Activated CD8-positive, alpha-beta T cell treated with anti-CD3 and anti-CD28 coated beads, Interleukin-2, amount 10 ng/mL, durations not matched to agents 7 days and 5 days (primary cell): ENCODE results near the gene CDH22. TPM values are rescaled to one million over a fixed set of nuclear protein-coding genes. Genes with fewer than 3 reads are reported as not detected.

Experiments used
- ATAC-seq: fragments of 150-1000 bp; cut with Tn5 transposase; one replicate; pipeline ENCODE4 v1.10.0; 2021; ENCODE audit warnings: moderate library complexity
- CTCF ChIA-PET: fragments of 350-600 bp; sonication (Branson Sonifier 250); formaldehyde crosslinking; loops from one replicate; lab custom pipeline; 2021; ENCODE audit warnings: antibody characterized with exemption; lab: Charles Lee
- POLR2A ChIA-PET: fragments of 350-600 bp; sonication (Branson Sonifier 250); formaldehyde crosslinking; loops from one replicate; lab custom pipeline; 2021; ENCODE audit warnings: antibody characterized with exemption; lab: Charles Lee
- DNase-seq: peaks from one replicate; pipeline ENCODE4 v3.0.0-alpha.2; 2020
- H3K27ac Mint-ChIP-seq: one replicate; pipeline ENCODE4 v1.8.0; 2021; ENCODE audit warnings: mild to moderate bottlenecking, mixed read lengths
- H3K27me3 Mint-ChIP-seq: one replicate; pipeline ENCODE4 v1.8.0; 2021; ENCODE audit warnings: low read depth, mixed read lengths
- H3K36me3 Mint-ChIP-seq: one replicate; pipeline ENCODE4 v1.8.0; 2021; ENCODE audit warnings: low read depth, mixed read lengths
- H3K4me1 Mint-ChIP-seq: one replicate; pipeline ENCODE4 v1.8.0; 2021; ENCODE audit warnings: low read depth, mixed read lengths
- H3K4me3 Mint-ChIP-seq: one replicate; pipeline ENCODE4 v1.8.0; 2021; ENCODE audit warnings: mild to moderate bottlenecking, mixed read lengths
- H3K9me3 Mint-ChIP-seq: one replicate; pipeline ENCODE4 v1.8.0; 2022; ENCODE audit warnings: mixed read lengths; ENCODE audit not compliant: insufficient read depth
- total RNA-seq, 2 experiments: library from RNA; stranded (reverse); gene quantifications; one replicate each; pipeline ENCODE4 v1.2.3, GENCODE V29; 2021

The CDH22 gene
- total RNA-seq, 2 experiments from 2014 or later: not detected

DNA sequence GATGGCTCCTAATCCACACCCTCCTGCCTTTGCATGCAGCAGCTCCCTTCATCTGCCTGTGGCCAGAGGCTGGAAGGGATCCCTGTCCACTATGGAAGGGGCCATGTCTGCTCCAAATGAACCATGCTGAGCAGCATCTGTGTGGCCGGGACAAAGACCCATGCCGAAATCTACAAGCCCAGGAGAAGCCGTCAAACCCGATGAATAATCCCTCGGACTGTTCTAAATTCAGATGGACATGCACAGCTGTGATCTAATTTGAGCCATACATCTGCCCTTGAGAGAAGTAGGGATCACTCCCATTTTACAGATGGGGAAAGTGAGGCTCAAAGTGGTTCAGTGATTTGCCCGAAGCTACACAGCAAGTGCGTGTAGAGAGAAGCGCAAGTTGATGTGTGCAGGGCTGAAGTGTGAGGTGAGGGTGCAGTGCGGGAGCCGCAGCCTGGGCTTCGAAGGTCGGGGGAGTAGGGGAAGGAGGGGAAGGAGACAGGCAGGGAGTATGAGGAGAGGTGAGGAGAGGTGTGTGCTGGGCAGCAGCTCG lies 22.6 kb upstream of the CDH22 start:
- H3K36me3 Mint-ChIP-seq: no peaks in the 10 kb centered on the region
- no peak overlapping the region for H3K27ac Mint-ChIP-seq
- ATAC-seq (no peak), DNase-seq (no peak)
- no peaks in the 10 kb centered on the region for H3K4me1 Mint-ChIP-seq
- CTCF ChIA-PET: no interaction called here
- peaks cover 10% of the 10 kb centered on the region for H3K27me3 Mint-ChIP-seq
- no peak overlapping the region for H3K4me3 Mint-ChIP-seq
- no peaks in the 10 kb centered on the region for H3K9me3 Mint-ChIP-seq
- POLR2A ChIA-PET: no interaction called here

DNA sequence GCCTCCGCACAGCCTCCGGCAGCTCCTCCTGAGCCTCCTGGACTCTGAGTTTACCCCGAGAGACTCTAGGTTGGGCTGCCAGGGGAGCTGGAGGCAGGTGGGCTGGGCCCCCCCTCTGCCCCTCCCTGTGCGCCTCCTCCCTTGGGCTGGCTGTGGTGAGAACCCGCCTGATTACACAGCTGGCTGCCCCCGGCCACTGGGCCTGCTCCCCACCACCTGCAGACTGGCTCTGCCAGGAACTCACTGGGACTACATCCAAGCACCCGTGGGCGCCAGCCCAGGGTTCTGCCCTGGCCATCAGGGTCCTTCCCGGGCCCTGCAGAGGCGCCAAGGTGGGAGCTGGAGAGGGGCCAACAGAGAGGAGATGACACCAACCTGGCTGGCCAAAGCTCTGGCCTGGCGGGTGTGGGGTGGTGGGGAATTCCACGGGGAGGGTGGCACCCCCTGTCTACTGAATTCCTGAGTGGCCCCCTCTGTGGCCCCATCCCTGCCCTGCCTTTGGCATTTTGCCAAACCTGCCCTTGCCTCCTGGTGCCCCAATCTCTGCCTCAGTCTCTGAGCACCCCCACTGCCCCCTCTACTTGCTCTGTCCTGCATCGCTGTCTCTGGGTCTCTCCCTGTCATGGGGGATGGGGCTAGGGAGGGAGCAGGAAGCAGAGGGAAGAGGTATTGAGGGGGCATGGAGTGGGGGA lies 21.9 kb upstream of the CDH22 start:
- DNase-seq (no peak), ATAC-seq (no peak)
- Mint-ChIP-seq H3K27me3 (peaks cover 7% of the 10 kb centered on the region), H3K9me3 (no peaks in the 10 kb centered on the region), H3K36me3 (no peaks in the 10 kb centered on the region), H3K27ac (no peak overlapping the region), H3K4me1 (no peaks in the 10 kb centered on the region), H3K4me3 (no peak overlapping the region)
- ChIA-PET POLR2A (interaction anchor here (0.6 kb wide), 1 partner anchor 201 kb away, joined by 3 read pairs; no protein-coding TSS in a partner anchor), CTCF (no interaction called here)

DNA sequence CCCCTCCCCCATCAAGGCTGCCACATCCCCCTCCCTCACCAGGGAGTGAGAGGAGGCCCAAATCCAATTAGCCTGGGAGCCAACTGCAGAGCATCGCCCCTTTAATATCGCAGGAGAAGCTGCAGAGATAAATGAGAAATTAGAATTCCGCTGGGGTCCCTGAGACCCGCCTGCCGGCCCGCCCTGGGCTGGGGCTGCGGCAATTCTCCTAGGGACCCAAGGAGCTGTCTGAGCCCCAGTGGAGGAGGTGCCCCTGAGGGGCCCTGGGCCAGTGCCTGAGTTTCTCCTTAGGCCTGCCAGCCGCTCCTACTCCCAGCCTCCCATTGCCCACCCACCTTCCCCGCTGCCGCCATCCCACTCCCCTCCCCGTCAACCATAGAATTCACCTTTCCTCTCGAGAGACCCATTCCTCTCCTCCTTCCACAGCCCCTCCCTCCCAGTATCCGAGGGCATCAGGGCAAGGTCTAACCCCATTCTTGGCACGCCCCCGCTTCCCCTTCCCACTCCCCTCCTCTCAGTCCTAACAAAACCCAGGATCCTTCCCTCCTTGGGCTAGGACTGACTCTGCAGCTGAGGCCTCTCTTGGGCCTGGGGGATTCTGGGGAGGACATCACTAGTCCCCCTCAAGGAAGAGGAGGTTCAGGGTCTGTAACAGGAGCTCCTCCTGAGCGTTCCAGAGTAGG lies 20.0 kb upstream of the CDH22 start:
- H3K9me3 Mint-ChIP-seq: no peaks in the 10 kb centered on the region
- no peak overlapping the region for H3K4me3 Mint-ChIP-seq
- H3K27ac Mint-ChIP-seq: no peak overlapping the region
- no peaks in the 10 kb centered on the region for H3K36me3 Mint-ChIP-seq
- ChIA-PET CTCF (no interaction called here), POLR2A (no interaction called here)
- no peak for DNase-seq
- no peaks in the 10 kb centered on the region for H3K4me1 Mint-ChIP-seq
- ATAC-seq: no peak
- peaks cover 4% of the 10 kb centered on the region for H3K27me3 Mint-ChIP-seq

DNA sequence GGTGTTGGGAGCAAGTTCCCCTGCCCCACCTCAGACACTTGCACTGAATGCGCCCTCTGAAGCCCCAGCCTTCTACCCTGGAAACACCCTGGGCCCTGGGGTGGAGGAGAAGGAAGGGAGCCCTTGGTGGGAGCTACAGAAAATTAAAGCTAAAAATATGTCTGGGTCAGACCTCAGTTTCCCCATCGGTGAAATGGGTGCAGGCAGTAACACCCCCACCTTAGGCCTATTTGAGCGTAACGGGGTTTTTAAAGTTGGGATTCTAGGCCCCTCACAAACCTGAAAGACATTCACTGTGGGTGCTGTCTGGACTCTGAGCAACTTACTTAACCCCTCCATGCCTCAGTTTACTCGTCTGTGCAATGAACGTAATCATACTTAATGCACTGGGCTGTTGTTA lies 19.3 kb upstream of the CDH22 start:
- ChIA-PET CTCF (interaction anchor here (1.1 kb wide), 1 partner anchor 21 kb away, joined by 4 read pairs; no protein-coding TSS in a partner anchor), POLR2A (no interaction called here)
- no peak overlapping the region for H3K27ac Mint-ChIP-seq
- no peak overlapping the region for H3K4me3 Mint-ChIP-seq
- ATAC-seq (no peak), DNase-seq (no peak)
- no peaks in the 10 kb centered on the region for H3K36me3 Mint-ChIP-seq
- H3K9me3 Mint-ChIP-seq: no peaks in the 10 kb centered on the region
- peaks cover 4% of the 10 kb centered on the region for H3K27me3 Mint-ChIP-seq
- no peaks in the 10 kb centered on the region for H3K4me1 Mint-ChIP-seq

DNA sequence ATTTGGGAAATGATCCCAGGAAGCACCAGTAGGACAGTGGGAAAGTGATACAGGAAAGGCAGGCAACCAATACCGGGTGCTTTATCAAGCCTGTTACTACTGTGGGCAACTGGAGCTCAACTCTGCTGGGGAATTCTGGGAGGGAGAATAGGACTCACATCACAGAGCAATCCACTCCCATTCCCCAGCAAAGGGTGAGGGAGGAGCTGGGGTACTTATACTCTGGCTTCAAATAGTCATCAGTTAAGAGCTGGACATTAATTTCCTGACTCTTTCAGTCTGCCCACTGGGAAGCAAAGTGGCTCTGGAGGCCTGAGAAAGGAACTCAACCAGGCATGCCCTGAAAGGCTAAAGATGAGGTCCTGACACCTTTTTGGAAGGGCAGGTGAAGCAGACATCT lies 17.5 kb upstream of the CDH22 start:
- Mint-ChIP-seq H3K27me3 (peaks cover 11% of the 10 kb centered on the region), H3K4me3 (no peak overlapping the region), H3K4me1 (no peaks in the 10 kb centered on the region), H3K9me3 (no peaks in the 10 kb centered on the region), H3K27ac (no peak overlapping the region), H3K36me3 (no peaks in the 10 kb centered on the region)
- ChIA-PET CTCF (interaction anchor here (1.0 to 2.0 kb wide), 2 partner anchors 19 to 81 kb away, joined by 3 to 7 read pairs; no protein-coding TSS in a partner anchor), POLR2A (no interaction called here)
- ATAC-seq (no peak), DNase-seq (no peak)

DNA sequence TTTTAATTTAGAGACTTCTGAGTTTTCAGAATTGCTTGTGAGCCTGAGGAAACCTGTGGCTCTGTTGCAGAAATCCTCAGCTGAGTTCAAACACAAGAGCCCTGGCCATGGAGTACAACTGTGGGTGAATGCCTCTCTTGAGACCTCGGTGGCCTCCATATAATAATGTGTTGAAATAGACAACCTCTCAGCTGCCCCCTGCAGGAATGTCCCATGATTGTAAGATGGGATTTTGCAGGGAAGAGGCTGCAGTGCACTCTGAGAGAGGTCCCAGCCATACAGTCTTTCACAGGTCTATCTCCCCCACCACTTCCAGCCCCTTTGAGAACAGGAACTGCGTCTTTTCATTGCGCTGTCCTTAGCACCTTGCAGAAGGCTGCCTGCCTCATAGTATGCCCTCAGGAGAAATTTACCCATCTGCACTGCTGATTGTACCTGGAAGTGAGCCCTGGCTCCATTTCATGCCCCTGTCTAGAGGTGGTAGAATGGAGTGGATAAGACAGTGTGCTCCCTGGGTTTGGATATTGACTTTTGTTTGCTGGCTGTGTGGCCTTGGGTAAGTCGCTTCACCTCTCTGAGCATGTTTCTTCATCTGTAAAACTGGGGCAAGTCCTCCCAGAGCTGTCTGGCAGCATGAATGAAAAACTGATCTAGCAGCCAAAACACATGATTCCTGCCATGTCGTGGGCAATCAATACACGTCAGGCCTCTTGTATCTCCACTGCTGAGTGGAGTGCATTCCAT lies 16.8 kb upstream of the CDH22 start:
- DNase-seq: peak; percentile 33
- H3K27ac Mint-ChIP-seq: no peak overlapping the region

DNA sequence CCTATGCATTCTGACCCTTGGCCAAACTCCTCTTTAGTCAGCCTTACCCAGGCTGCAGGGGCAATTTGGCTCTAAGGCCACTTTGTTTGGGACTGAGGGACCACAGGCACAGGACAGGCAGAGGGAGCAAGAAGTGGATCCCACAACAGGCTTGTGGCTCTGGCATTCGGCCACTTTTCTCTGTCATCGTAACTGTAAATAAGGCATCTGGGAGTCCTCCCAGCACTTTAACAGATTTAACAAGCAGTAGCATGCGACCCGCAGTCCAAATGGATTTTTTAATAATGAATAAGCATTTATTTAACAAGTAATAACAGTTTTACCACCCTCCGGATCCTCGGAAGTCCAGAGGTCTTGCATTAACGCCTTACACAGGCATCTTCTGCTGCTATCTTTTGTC lies 16.1 kb upstream of the CDH22 start:
- Mint-ChIP-seq H3K4me1 (no peaks in the 10 kb centered on the region), H3K36me3 (no peaks in the 10 kb centered on the region), H3K4me3 (no peak overlapping the region), H3K27me3 (peaks cover 18% of the 10 kb centered on the region), H3K9me3 (no peaks in the 10 kb centered on the region), H3K27ac (no peak overlapping the region)
- CTCF ChIA-PET: no interaction called here
- ATAC-seq: no peak
- DNase-seq: no peak
- POLR2A ChIA-PET: no interaction called here

More for the DNA sequence above, 16.8 kb upstream of the CDH22 start:
- H3K36me3 Mint-ChIP-seq: no peaks in the 10 kb centered on the region
- ChIA-PET POLR2A (no interaction called here), CTCF (interaction anchor here (1.0 to 2.0 kb wide), 2 partner anchors 18 to 82 kb away, joined by 3 to 7 read pairs; no protein-coding TSS in a partner anchor)
- H3K27me3 Mint-ChIP-seq: peaks cover 14% of the 10 kb centered on the region
- ATAC-seq: no peak
- no peak overlapping the region for H3K4me3 Mint-ChIP-seq
- no peaks in the 10 kb centered on the region for H3K4me1 Mint-ChIP-seq
- no peaks in the 10 kb centered on the region for H3K9me3 Mint-ChIP-seq

DNA sequence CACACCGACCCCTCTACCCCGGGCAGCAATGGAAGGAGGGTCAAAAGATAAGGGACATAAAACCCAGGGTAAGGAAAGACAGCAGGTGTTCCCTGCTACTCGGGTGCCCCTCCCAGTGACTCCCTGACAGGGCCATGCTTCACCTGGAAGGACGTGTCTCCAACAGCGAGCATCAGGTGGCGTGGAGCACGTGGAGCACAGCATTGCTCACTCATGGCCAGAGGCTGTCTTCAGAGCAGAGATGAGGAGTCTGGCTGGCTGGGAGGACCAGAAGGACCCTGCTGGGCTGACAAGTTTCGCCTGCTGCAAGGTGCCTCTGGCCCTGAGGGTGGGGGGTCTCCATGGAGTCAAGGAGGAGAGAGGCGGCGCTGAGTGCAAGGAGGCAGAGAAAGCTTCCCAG lies 15.3 kb upstream of the CDH22 start:
- H3K36me3 Mint-ChIP-seq: no peaks in the 10 kb centered on the region
- no peak for DNase-seq
- H3K9me3 Mint-ChIP-seq: no peaks in the 10 kb centered on the region
- no peak overlapping the region for H3K27ac Mint-ChIP-seq
- ChIA-PET CTCF (no interaction called here), POLR2A (no interaction called here)
- H3K4me3 Mint-ChIP-seq: no peak overlapping the region
- H3K27me3 Mint-ChIP-seq: peaks cover 21% of the 10 kb centered on the region
- no peak for ATAC-seq
- no peaks in the 10 kb centered on the region for H3K4me1 Mint-ChIP-seq

DNA sequence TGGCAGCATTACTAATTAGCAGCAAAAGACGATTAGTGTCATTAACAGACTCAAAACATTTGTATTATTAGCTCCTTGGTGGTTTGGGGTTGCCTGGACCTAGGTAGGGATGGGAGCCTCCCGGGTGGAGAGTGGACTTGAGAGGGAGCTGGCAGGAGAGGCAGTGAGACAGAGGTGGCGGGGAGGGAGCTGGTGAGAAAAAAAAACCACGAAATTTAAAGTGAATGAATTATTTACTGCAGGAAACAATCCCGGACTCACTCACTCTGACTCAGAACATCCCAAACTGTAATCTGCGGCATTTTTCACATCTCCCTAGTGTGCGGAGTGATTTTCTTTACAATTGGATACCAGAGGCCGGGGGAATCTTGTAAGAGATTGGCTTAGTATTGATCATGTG lies 14.3 kb upstream of the CDH22 start:
- H3K27ac Mint-ChIP-seq: no peak overlapping the region
- H3K4me1 Mint-ChIP-seq: no peaks in the 10 kb centered on the region
- H3K9me3 Mint-ChIP-seq: no peaks in the 10 kb centered on the region
- no peak overlapping the region for H3K4me3 Mint-ChIP-seq
- ATAC-seq (no peak), DNase-seq (no peak)
- ChIA-PET POLR2A (no interaction called here), CTCF (no interaction called here)
- no peaks in the 10 kb centered on the region for H3K36me3 Mint-ChIP-seq
- peaks cover 21% of the 10 kb centered on the region for H3K27me3 Mint-ChIP-seq

DNA sequence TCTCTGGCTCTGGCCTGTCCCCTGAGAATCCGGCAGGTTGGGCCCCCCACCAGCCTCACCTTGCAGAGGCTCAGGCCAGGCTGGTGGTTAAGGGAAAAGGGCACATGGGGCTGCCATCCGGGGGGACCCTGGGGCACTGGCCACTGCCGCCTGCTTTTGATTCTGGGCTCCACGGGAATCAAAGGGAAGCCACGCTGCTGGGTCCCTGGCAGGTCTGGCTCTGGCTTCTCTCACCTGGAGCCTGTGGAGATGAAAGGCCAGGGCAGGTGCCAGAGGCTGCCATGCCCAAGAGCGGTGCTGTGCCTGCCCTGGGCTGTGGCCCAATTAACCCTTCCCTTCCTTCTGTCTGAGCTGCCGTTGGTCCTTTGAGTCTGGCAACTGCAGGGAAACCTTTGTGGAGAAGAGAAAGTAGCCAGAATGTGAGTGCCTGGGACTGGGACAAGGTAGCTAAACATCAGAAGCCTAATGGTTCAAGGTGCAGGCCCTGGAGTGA lies 9.4 kb upstream of the CDH22 start:
- CTCF ChIA-PET: no interaction called here
- no peaks in the 10 kb centered on the region for H3K9me3 Mint-ChIP-seq

DNA sequence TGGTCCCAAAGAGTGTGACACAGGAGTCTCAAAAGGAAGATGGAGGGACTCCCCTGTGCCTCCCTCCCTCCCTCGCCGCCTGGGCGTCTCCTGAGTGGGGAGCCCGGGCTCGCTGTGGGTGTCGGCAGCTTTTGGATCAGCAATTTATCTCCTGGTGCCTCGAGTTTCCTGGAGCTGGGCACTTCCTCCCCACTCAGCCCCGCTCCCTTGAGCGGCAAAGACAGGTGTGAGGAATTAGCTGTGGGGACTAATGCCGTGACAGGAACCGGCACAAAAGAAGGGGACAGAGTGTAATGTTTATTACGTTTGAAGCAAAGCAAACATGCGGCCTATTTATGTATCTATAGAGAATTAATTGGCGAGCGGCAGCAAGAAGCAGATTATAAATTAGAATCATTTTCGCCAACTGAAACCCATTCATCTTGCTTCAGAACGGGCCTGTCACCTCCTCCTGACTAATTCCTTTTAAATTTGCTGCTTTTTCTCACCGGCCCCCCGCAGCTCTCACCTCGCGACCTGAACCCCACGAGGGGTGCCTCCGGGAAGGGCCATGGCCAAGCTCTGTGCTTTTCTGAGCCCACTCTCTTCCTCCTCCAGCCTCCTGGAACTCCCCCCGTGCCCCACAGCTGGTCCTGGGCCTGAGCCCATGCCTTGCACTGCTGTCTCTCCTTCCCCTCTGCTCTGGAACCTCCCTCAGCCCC lies 8.8 kb upstream of the CDH22 start:
- DNase-seq (no peak), ATAC-seq (no peak)
- Mint-ChIP-seq H3K27me3 (peaks cover 59% of the 10 kb centered on the region), H3K9me3 (no peaks in the 10 kb centered on the region), H3K27ac (no peak overlapping the region), H3K4me1 (peaks cover under 1% of the 10 kb centered on the region), H3K36me3 (no peaks in the 10 kb centered on the region), H3K4me3 (no peak overlapping the region)
- ChIA-PET POLR2A (no interaction called here), CTCF (no interaction called here)

More for the DNA sequence above, 9.4 kb upstream of the CDH22 start:
- no peak for ATAC-seq
- no peak for DNase-seq
- Mint-ChIP-seq H3K27me3 (peaks cover 55% of the 10 kb centered on the region), H3K4me1 (no peaks in the 10 kb centered on the region), H3K27ac (no peak overlapping the region), H3K4me3 (no peak overlapping the region), H3K36me3 (no peaks in the 10 kb centered on the region)
- POLR2A ChIA-PET: interaction anchor here (0.6 kb wide), 1 partner anchor 170 kb away, joined by 7 read pairs; no protein-coding TSS in a partner anchor
